ENCODE data around the gene C3orf22.

Gene C3orf22

GRCh38 chr3:126582311-126582710 is 23.6 kb upstream of the C3orf22 start:
- Histone ChIP-seq H3K4me3 (ENCODE audit: low read length) (no peak overlapping the region), H3K36me3 (replicated peaks; ENCODE audit: insufficient read depth, low read length) (no peaks in the 10 kb centered on the region), H3K4me2 (ENCODE audit: low read depth, low read length) (no peak overlapping the region), H2AFZ (ENCODE audit: low read length) (no peak overlapping the region), H3K79me2 (ENCODE audit: low read length) (no peaks in the 10 kb centered on the region), H3K9me2 (replicated peaks; ENCODE audit: insufficient read depth, low read length) (no peaks in the 10 kb centered on the region), H4K20me1 (ENCODE audit: insufficient read depth, low read length) (no peaks in the 10 kb centered on the region), H3K27ac (ENCODE audit: low read length) (no peak overlapping the region), H3K9ac (ENCODE audit: low read length) (no peak overlapping the region), H3F3A (ENCODE audit: insufficient read depth, low read length) (no peaks in the 10 kb centered on the region), H3K4me1 (ENCODE audit: low read length) (no peaks in the 10 kb centered on the region), H3K9me3 (replicated peaks; ENCODE audit: insufficient read depth, low read length) (no peaks in the 10 kb centered on the region), H3K27me3 (replicated peaks; ENCODE audit: insufficient read depth, low read length) (no peaks in the 10 kb centered on the region)
- no peak for DNase-seq
- TF ChIP-seq EZH2 (optimal IDR thresholded peaks at IDR 0.05; ENCODE audit: low read depth, low read length): no peak
- no peak for TF ChIP-seq CTCF (IDR thresholded peaks at IDR 0.05; ENCODE audit: low read length)
- TF ChIP-seq EZH2phosphoT487 (IDR thresholded peaks at IDR 0.05; ENCODE audit: low read length): no peak

- Histone ChIP-seq H4K20me1 (ENCODE audit: insufficient read depth, low read length) (no peaks in the 10 kb centered on the region), H3K79me2 (ENCODE audit: low read length) (no peaks in the 10 kb centered on the region), H3K27me3 (replicated peaks; ENCODE audit: insufficient read depth, low read length) (no peaks in the 10 kb centered on the region), H3K36me3 (replicated peaks; ENCODE audit: insufficient read depth, low read length) (no peaks in the 10 kb centered on the region), H3K4me3 (ENCODE audit: low read length) (no peak overlapping the region), H3K27ac (ENCODE audit: low read length) (no peak overlapping the region), H3K4me2 (ENCODE audit: low read depth, low read length) (no peak overlapping the region), H2AFZ (ENCODE audit: low read length) (no peak overlapping the region), H3K9ac (ENCODE audit: low read length) (no peak overlapping the region), H3K9me2 (replicated peaks; ENCODE audit: insufficient read depth, low read length) (no peaks in the 10 kb centered on the region), H3F3A (ENCODE audit: insufficient read depth, low read length) (no peaks in the 10 kb centered on the region), H3K9me3 (replicated peaks; ENCODE audit: insufficient read depth, low read length) (no peaks in the 10 kb centered on the region), H3K4me1 (ENCODE audit: low read length) (no peaks in the 10 kb centered on the region)
- TF ChIP-seq EZH2 (optimal IDR thresholded peaks at IDR 0.05; ENCODE audit: low read depth, low read length) (no peak), EZH2phosphoT487 (IDR thresholded peaks at IDR 0.05; ENCODE audit: low read length) (no peak), CTCF (IDR thresholded peaks at IDR 0.05; ENCODE audit: low read length) (no peak)
- no peak for DNase-seq
Measured at GRCh38 chr3:126581569-126581968, 22.8 kb upstream of the C3orf22 start.

- Histone ChIP-seq H3F3A (ENCODE audit: insufficient read depth, low read length) (no peaks in the 10 kb centered on the region), H3K4me3 (ENCODE audit: low read length) (no peak overlapping the region)
Measured at GRCh38 chr3:126580746-126581145, 22.0 kb upstream of the C3orf22 start.

More at GRCh38 chr3:126580746-126581145, 22.0 kb upstream of the C3orf22 start:
- Histone ChIP-seq H3K27ac (ENCODE audit: low read length) (no peak overlapping the region), H4K20me1 (ENCODE audit: insufficient read depth, low read length) (no peaks in the 10 kb centered on the region), H3K79me2 (ENCODE audit: low read length) (no peaks in the 10 kb centered on the region), H3K4me1 (ENCODE audit: low read length) (no peaks in the 10 kb centered on the region), H3K4me2 (ENCODE audit: low read depth, low read length) (no peak overlapping the region), H3K36me3 (replicated peaks; ENCODE audit: insufficient read depth, low read length) (no peaks in the 10 kb centered on the region), H3K9me3 (replicated peaks; ENCODE audit: insufficient read depth, low read length) (no peaks in the 10 kb centered on the region), H2AFZ (ENCODE audit: low read length) (no peak overlapping the region), H3K9me2 (replicated peaks; ENCODE audit: insufficient read depth, low read length) (no peaks in the 10 kb centered on the region), H3K27me3 (replicated peaks; ENCODE audit: insufficient read depth, low read length) (no peaks in the 10 kb centered on the region), H3K9ac (ENCODE audit: low read length) (no peak overlapping the region)
- TF ChIP-seq EZH2 (optimal IDR thresholded peaks at IDR 0.05; ENCODE audit: low read depth, low read length) (no peak), CTCF (IDR thresholded peaks at IDR 0.05; ENCODE audit: low read length) (no peak), EZH2phosphoT487 (IDR thresholded peaks at IDR 0.05; ENCODE audit: low read length) (no peak)
- DNase-seq: no peak
